ENCODE results near the gene CELA2B. TPM values are rescaled to one million over a fixed set of nuclear protein-coding genes. Genes with fewer than 3 reads are reported as not detected.
"Not testable (repeated sequence)": the region's sequence is repeated elsewhere in the genome, so short reads cannot be mapped to it uniquely, and the experiment has no call there.

The CELA2B gene
- total RNA-seq = not detected
- long read RNA-seq = 0 reads

DNA sequence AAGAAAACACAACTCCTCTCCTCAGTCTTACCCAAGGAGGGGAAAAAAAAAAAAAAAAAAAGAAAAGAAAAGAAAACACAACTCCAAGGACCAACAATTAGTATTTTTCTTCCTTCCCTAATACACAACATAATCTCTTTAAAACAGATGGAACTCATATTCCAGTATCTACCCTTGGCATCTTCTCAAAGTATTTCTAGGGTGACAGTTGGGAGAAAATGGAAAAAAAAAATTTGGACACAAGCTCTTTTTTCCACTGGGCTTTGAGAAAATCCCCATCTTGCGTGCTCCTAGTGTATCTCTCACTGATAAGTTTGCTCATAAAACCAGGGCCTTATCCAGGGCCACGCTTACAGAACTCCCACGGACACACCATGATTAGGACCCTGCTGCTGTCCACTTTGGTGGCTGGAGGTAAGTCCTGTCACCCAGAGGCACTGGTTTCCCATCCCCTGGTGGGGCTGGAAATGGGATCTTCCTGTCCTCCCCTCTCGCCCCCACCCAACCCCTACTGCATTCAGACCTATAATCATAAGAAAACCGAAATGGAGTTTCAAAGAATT, at the start of gene CELA2B:
TSS of gene CELA2B (plus strand) at position 353 of the 563 bp plus-strand sequence. CDS start at position 375, 22 bp downstream.
- no peaks in the 10 kb centered on the region for H3K9me3 ChIP-seq
- DNase-seq (no peak), ATAC-seq (peak in 1 of 2 donors; percentile 37)
- intact Hi-C loops (cut with DNase I) = no loop called here
- H3K36me3 ChIP-seq = no peaks in the 10 kb centered on the region
- no peaks in the 10 kb centered on the region for H3K4me1 ChIP-seq
- H3K4me3 ChIP-seq = no peak within 1 kb of the TSS
- TF ChIP-seq, protein P1, sequence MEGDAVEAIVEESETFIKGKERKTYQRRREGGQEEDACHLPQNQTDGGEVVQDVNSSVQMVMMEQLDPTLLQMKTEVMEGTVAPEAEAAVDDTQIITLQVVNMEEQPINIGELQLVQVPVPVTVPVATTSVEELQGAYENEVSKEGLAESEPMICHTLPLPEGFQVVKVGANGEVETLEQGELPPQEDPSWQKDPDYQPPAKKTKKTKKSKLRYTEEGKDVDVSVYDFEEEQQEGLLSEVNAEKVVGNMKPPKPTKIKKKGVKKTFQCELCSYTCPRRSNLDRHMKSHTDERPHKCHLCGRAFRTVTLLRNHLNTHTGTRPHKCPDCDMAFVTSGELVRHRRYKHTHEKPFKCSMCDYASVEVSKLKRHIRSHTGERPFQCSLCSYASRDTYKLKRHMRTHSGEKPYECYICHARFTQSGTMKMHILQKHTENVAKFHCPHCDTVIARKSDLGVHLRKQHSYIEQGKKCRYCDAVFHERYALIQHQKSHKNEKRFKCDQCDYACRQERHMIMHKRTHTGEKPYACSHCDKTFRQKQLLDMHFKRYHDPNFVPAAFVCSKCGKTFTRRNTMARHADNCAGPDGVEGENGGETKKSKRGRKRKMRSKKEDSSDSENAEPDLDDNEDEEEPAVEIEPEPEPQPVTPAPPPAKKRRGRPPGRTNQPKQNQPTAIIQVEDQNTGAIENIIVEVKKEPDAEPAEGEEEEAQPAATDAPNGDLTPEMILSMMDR (IDR thresholded peaks at IDR 0.05) = no peak
- no peak within 1 kb of the TSS for H3K27ac ChIP-seq
- H3K27me3 ChIP-seq (ENCODE audit: low read depth) = no peaks in the 10 kb centered on the region

DNA sequence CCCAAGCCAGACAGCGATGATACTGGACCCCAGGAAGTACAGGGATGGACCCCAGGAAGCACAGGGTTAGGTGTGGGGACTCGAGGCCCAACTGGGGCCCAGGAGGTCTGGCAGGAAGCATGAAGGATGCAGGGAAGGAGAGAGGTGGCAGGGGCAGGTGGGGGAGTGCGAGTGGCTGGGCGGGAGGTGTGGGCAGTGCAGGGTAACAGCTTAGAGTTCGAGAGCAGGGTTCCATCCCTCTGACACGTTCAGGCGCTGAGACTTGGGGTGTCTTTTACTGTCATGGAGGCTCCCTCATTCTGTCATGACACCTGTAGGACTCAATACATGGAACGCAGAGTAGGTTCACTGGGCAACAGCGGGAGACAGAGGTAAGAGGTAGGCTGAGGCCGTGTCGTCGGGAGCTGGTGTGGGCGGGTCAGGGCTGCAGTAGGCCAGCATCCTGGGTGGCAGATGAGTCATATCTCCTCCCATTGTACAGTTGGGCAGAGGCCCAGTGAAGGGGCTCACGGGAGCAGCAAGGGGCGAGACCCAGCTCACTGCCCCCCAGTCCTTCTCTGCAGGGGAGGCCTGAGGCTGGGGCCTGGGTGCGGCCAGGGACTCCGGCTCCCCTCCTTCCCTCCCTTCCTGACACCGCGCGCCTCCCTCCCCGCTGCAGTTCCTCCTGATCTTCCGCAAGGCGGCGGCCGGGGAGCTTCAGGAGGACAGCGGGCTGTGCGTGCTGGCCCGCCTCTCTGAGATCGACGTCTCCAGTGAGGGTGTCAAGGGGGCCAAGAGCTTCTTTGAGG, 49.2 kb upstream of the CELA2B start:
- no peak for DNase-seq

DNA sequence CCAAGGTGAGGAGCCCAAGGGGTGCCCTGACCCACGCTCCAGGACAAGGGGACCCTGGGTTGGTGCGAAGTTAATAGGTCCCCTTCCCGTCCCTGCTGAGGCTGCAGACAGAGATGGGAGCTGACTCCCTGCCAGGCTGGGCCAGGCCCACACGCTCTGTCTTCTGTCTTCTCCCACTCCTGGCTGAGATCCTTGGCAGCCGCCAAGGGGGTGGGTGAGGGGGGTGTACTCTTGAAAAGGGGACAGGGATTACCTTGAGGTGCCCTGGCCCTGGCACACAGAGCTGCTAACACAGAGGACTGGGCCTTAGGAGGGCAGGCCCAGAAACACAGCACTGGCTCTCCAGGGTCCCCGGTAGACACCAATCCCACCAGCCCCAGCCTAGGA, 48.6 kb upstream of the CELA2B start:
- DNase-seq = no peak
- TF ChIP-seq, protein P1 (IDR thresholded peaks at IDR 0.05) = no peak
- Histone ChIP-seq H3K27ac (no peak overlapping the region), H3K27me3 (ENCODE audit: low read depth) (no peaks in the 10 kb centered on the region), H3K4me3 (no peak overlapping the region), H3K4me1 (no peaks in the 10 kb centered on the region), H3K9me3 (no peaks in the 10 kb centered on the region), H3K36me3 (peaks cover 60% of the 10 kb centered on the region)
- intact Hi-C loops (cut with DNase I) = no loop called here
- no peak for ATAC-seq

More for the DNA sequence above, 49.2 kb upstream of the CELA2B start:
- Histone ChIP-seq H3K27ac (no peak overlapping the region), H3K4me3 (no peak overlapping the region), H3K36me3 (peaks cover 60% of the 10 kb centered on the region), H3K9me3 (no peaks in the 10 kb centered on the region), H3K4me1 (peaks cover 6% of the 10 kb centered on the region), H3K27me3 (ENCODE audit: low read depth) (no peaks in the 10 kb centered on the region)
- peak; percentile 3 to 14 for ATAC-seq
- TF ChIP-seq, protein P1 (IDR thresholded peaks at IDR 0.05) = peak; percentile 22
- intact Hi-C loops (cut with DNase I) = no loop called here

DNA sequence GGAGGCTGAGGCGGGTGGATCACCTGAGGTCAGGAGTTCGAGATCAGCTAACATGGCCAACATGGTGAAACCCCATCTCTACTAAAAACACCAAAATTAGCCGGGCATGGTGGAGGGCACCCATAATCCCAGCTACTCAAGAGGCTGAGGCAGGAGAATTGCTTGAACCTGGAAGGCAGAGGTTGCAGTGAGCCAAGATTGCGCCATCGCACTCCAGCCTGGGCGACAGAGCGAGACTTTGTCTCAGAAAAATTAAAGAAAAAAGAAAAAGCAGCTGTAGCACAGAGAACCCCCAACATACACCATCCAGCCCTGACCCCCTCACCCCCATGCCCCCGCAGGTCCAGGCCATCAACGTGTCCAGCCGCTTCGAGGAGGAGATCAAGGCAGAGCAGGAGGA, 47.7 kb upstream of the CELA2B start:
- H3K4me3 ChIP-seq; H3K4me1 ChIP-seq; ATAC-seq; H3K27ac ChIP-seq; intact Hi-C loops (cut with DNase I); H3K27me3 ChIP-seq (ENCODE audit: low read depth); H3K9me3 ChIP-seq; DNase-seq: not testable (repeated sequence)
- peaks cover 60% of the 10 kb centered on the region for H3K36me3 ChIP-seq

DNA sequence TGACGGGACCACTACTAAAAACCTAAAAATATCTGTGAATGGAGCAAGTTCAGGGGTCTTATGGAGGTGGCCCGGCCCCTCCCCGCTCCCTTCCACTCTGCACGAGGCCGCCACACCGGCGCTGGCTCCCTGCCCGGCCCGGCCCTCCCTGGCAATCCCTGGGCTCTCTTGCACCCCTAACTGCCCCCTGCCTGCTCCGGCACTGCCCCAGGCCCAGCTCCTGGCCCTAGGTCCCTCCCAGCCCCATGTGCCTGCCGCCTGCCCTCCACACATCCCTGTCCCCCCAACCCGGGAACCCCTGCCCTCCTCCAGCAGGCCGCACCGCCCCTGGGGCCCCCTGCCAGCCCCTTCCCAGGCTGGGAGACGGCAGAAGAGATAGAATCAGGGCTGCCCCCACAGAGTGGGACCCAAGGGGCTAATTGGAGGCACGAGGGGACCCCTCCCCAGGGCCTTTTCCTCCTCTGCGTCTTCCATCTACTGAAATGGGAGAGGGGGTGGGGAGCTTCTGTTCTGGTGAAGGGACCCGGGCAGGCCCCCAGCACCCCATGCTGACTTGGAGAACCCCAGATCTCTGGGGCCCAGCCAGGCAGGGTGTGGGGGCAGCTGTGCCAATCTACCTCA, 47.0 kb upstream of the CELA2B start:
- Histone ChIP-seq H3K9me3 (no peaks in the 10 kb centered on the region), H3K4me3 (no peak overlapping the region), H3K27me3 (ENCODE audit: low read depth) (no peaks in the 10 kb centered on the region), H3K36me3 (peaks cover 60% of the 10 kb centered on the region), H3K4me1 (no peaks in the 10 kb centered on the region), H3K27ac (no peak overlapping the region)
- no peak for ATAC-seq
- TF ChIP-seq, protein P1 (IDR thresholded peaks at IDR 0.05) = no peak
- intact Hi-C loops (cut with DNase I) = no loop called here
- no peak for DNase-seq

All from lower lobe of right lung (tissue), 2 donors.